ENCODE measurements around the gene PEX26.

Gene PEX26

GRCh38 chr22:18110954-18111758 lies 33.4 kb downstream of the PEX26 start:
- peak overlapping the region; percentile 40 for H3K4me3 ChIP-seq (ENCODE audit: low read length)
- TF ChIP-seq CTCF (conservative IDR thresholded peaks at IDR 0.05; ENCODE audit: low read length) = no peak
- DNase-seq (ENCODE audit: low read depth) = no peak

- no peak for TF ChIP-seq CTCF (conservative IDR thresholded peaks at IDR 0.05; ENCODE audit: low read length)
- no peak for DNase-seq (ENCODE audit: low read depth)
These were observed 34.1 kb downstream of the PEX26 start for GRCh38 chr22:18111759-18112330.

GRCh38 chr22:18112440-18112839 lies 34.6 kb downstream of the PEX26 start:
- no peak overlapping the region for H3K4me3 ChIP-seq (ENCODE audit: low read length)
- TF ChIP-seq CTCF (conservative IDR thresholded peaks at IDR 0.05; ENCODE audit: low read length) = no peak
- DNase-seq (ENCODE audit: low read depth) = no peak

More at GRCh38 chr22:18111759-18112330, 34.1 kb downstream of the PEX26 start:
- no peak overlapping the region for H3K4me3 ChIP-seq (ENCODE audit: low read length)

GRCh38 chr22:18113680-18114394 lies 36.0 kb downstream of the PEX26 start:
- no peak overlapping the region for H3K4me3 ChIP-seq (ENCODE audit: low read length)
- no peak for TF ChIP-seq CTCF (conservative IDR thresholded peaks at IDR 0.05; ENCODE audit: low read length)
- DNase-seq (ENCODE audit: low read depth) = no peak

- no peak overlapping the region for H3K4me3 ChIP-seq (ENCODE audit: low read length)
- no peak for TF ChIP-seq CTCF (conservative IDR thresholded peaks at IDR 0.05; ENCODE audit: low read length)
These were observed 36.7 kb downstream of the PEX26 start for GRCh38 chr22:18114495-18114894.

GRCh38 chr22:18114976-18115652 lies 37.3 kb downstream of the PEX26 start:
- H3K4me3 ChIP-seq (ENCODE audit: low read length) = no peak overlapping the region
- no peak for DNase-seq (ENCODE audit: low read depth)
- TF ChIP-seq CTCF (conservative IDR thresholded peaks at IDR 0.05; ENCODE audit: low read length) = no peak

More at GRCh38 chr22:18114495-18114894, 36.7 kb downstream of the PEX26 start:
- no peak for DNase-seq (ENCODE audit: low read depth)

All from AG10803 (cell line).